Measurements from ENCODE around the gene CABP4.
"Not testable (repeated sequence)": the region's sequence is repeated elsewhere in the genome, so short reads cannot be mapped to it uniquely, and the experiment has no call there.

Gene CABP4

GRCh38 chr11:67419325-67420049 is 35.7 kb upstream of the CABP4 start:
- DNase-seq = no peak

- DNase-seq = no peak
Measured at GRCh38 chr11:67420147-67420645, 35.0 kb upstream of the CABP4 start.

- DNase-seq = peak; percentile 75 to 87
Measured at GRCh38 chr11:67420646-67421429, 34.3 kb upstream of the CABP4 start.

- no peak for DNase-seq
Measured at GRCh38 chr11:67421430-67422031, 33.6 kb upstream of the CABP4 start.

- no peak for DNase-seq
Measured at GRCh38 chr11:67422891-67423290, 32.3 kb upstream of the CABP4 start.

GRCh38 chr11:67423466-67423865 is 31.7 kb upstream of the CABP4 start:
- DNase-seq = no peak

GRCh38 chr11:67423891-67424613 is 31.1 kb upstream of the CABP4 start:
- DNase-seq = no peak

- not testable (repeated sequence) for DNase-seq
Measured at GRCh38 chr11:67427364-67427859, 27.7 kb upstream of the CABP4 start.

GRCh38 chr11:67428052-67429001 is 26.8 kb upstream of the CABP4 start, which contains the start of gene RPS6KB2:
Gene RPS6KB2, plus strand, starts transcription at chr11:67428494. Its CDS starts 52 bp downstream, at chr11:67428546.
- peak; percentile 96 to 97 for DNase-seq

- no peak for DNase-seq
Measured at GRCh38 chr11:67429038-67429668, 26.0 kb upstream of the CABP4 start.

- no peak for DNase-seq
Measured at GRCh38 chr11:67429722-67430121, 25.4 kb upstream of the CABP4 start.

- no peak for DNase-seq
Measured at GRCh38 chr11:67431346-67432249, 23.6 kb upstream of the CABP4 start.

- DNase-seq = no peak
Measured at GRCh38 chr11:67432655-67433349, 22.4 kb upstream of the CABP4 start.

- DNase-seq = no peak
Measured at GRCh38 chr11:67433536-67434394, 21.4 kb upstream of the CABP4 start.

- no peak for DNase-seq
Measured at GRCh38 chr11:67434395-67434881, 20.7 kb upstream of the CABP4 start.

GRCh38 chr11:67435031-67435726 is 20.0 kb upstream of the CABP4 start:
- no peak for DNase-seq

Measured in hippocampal formation (tissue), 2 donors.